G401 (cell line): ENCODE results near the gene CSRP1. TPM values are rescaled to one million over a fixed set of nuclear protein-coding genes. Genes with fewer than 3 reads are reported as not detected.
A peak's percentile ranks its signal among the peaks of the same experiment; 100 is the strongest.
"Not testable (repeated sequence)": the region's sequence is repeated elsewhere in the genome, so short reads cannot be mapped to it uniquely, and the experiment has no call there.

Experiments
- DNase-seq: peaks from one replicate; pipeline ENCODE4 v3.0.0-alpha.2; 2015; ENCODE audit warnings: low spot score
- in situ Hi-C: cut with HindIII; loops from 2 replicates; pipeline ENCODE4 v1.10.0; 2016; ENCODE audit warnings: low sequenced_read_pairs, mixed read lengths
- total RNA-seq: library from RNA; depleted of rRNA; stranded (reverse); fragments of >200 nt; shearing (Covaris generic); gene quantifications from 2 replicates; pipeline ENCODE4 v1.2.3, GENCODE V29; 2014

CSRP1 gene
- total RNA-seq, 1 experiment from 2014 or later: 176 TPM

DNA sequence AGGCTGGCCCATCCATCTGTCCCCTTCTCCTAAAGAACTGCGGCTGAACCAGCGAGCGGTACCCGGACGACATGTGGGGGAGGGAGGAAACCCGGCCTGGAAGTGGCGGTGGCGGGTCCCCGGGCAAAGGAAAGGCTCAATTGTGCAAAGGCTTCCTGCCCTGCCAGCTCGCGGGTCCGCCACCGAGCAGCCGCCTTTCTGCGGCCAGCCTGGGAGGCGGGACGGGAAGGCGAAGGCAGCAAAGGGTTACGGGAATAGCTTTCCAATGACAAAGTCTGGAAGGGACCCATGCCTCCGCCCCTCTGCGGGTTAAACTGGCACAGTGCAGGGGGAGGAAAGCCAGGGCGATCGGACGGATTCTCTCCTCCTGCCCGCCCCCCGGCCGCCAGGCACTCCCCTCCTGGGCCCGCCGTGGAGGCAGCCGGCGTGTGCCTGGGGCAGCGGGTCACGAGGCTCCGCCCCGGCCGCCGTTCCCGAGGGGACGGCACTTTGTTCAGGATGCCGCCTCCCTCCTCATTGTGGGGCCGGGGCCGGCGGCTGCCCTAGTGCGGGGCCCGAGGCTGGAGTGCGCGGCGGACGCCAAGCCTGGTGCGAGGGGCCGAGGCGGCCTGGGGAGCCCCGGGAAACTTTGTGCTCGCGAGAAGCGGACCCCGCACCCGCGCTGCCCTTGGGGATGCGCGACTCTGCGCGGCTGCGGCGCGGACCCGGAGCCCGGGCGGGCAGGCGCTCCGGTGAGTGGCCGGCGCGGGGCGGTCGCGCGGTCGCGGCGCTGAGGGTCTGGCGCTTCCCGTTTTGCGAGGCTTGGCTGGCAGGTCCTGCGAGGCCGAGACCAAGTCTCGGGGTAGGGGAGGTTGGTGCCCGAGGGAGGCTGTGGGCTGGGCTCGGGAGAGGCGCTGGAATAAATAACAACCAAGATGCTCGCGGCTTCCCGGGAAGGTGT lies 32.0 kb upstream of the CSRP1 start, which contains the start of gene NAV1:
Gene NAV1 (plus strand): TSS at position 516 of the 940 bp plus-strand sequence. CDS start 83,758 bp downstream, outside the sequence.
- in situ Hi-C loops: loop anchor here (25.0 kb wide), 1 partner anchor 248 kb away; no protein-coding TSS in a partner anchor
- DNase-seq: peak; percentile 27

DNA sequence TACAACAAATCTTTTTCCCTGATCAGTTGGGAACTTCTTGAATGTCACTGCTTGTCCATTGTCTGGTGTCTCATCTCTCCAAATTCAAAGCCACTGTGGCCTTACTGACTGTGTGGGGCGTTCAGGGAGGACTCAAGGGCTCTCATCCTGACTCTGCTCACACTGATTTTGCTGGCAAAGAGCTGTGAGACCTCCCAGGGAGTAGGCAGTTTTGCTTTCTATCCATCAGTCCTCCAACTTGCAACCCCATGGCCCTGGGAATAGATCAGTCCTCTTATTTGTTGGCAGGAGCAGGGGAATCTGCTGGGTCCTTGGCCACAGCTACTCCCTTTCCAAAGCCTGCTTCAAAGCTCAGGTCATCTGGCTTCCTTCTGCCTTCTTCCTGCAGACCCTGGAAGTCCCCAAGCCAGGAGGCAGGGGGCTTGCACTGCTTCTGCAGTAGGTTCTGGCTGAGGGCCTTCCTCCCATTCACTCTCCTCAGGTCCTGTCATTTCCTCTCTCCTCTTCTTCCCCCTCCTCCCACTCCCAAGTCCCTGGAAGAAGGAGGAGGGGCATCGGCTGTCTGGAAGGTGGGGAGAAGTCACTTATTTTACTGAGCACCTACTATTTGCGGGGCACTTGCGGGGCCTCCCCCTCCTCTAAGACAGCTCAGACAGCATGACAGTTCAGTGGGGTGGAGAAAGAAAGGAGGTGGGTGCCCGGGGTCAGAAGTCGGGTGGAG lies 31.1 kb upstream of the CSRP1 start:
- in situ Hi-C loops: loop anchor here (25.0 kb wide), 1 partner anchor 249 kb away; no protein-coding TSS in a partner anchor

DNA sequence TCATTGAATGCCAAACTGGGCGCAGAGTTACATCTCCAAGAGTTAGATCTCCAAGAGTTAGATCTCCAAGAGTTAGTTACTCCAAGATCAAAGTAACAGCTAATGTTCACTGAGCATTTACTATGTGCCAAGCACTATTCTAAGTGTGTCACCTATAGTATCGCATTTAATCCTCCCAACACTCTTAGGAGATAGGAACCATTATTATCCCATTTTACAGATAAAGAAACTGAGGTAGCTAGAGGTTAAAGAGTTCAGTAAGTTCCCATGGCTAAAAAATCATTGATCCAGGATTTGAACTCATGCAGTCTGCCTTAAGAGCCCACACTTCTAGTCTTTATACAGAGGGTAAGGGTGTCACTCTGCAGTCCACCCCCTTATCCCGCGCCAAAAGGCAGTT lies 30.5 kb upstream of the CSRP1 start:
- in situ Hi-C loops: loop anchor here (25.0 kb wide), 1 partner anchor 250 kb away; no protein-coding TSS in a partner anchor

More for the DNA sequence above, 31.1 kb upstream of the CSRP1 start:
- no peak for DNase-seq

DNA sequence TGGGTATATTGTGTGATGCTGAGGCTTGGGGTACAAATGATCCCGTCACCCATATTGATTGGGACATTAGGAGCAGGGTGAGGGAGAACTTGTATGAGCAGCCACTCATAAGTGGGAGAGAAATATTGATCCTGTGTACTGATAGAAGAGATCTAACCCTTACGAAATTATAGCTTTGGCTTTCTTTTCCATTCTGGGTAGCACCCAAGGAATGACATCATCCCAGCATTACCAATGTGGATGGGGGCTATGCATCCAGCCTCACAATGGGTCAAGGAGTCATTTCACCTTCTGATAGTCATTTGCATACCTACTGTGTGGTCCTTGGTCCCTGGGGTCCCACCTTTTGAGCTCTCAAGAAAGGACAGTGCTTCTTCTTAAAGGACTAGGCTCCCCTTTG lies 30.1 kb upstream of the CSRP1 start:
- DNase-seq: no peak
- in situ Hi-C loops: loop anchor here (25.0 kb wide), 1 partner anchor 250 kb away; no protein-coding TSS in a partner anchor

More for the DNA sequence above, 30.5 kb upstream of the CSRP1 start:
- no peak for DNase-seq

DNA sequence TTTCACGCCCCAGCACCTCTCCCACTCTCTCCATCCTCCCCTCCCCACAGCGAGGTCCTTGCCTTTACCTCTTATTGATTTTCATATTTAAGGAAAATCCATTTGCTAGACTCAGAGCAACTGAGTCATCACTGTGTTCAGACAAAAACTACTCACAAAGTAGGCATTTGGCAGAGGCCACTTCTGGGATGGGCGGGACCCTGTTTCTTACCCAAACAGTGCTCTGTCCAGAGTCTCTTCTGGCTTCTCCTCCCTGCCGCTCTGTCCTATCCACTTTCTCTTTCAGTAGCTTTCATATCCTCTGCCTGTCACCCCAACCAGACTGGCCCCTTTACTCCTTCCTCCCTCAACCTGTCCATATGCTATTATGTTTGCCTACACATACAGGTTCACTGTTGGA lies 29.6 kb upstream of the CSRP1 start:
- in situ Hi-C loops: loop anchor here (25.0 kb wide), 1 partner anchor 251 kb away; no protein-coding TSS in a partner anchor
- DNase-seq: no peak

DNA sequence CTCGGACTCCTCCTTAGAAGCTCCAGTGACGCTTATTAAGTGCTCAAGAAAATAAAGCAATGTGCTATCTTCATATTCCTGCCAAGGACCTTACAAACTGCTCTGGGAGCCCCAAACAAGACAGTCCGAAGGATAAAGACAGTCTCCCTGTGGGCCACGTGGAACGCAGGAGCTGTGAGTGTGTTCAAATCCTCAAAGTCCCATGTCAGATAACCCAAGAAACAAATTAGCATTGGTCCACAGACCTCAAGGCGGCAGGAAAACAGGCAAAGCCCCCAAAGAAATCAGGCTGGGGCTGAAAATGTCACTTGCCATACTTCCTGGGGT lies 29.0 kb upstream of the CSRP1 start:
- in situ Hi-C loops: loop anchor here (25.0 kb wide), 1 partner anchor 251 kb away; no protein-coding TSS in a partner anchor

DNA sequence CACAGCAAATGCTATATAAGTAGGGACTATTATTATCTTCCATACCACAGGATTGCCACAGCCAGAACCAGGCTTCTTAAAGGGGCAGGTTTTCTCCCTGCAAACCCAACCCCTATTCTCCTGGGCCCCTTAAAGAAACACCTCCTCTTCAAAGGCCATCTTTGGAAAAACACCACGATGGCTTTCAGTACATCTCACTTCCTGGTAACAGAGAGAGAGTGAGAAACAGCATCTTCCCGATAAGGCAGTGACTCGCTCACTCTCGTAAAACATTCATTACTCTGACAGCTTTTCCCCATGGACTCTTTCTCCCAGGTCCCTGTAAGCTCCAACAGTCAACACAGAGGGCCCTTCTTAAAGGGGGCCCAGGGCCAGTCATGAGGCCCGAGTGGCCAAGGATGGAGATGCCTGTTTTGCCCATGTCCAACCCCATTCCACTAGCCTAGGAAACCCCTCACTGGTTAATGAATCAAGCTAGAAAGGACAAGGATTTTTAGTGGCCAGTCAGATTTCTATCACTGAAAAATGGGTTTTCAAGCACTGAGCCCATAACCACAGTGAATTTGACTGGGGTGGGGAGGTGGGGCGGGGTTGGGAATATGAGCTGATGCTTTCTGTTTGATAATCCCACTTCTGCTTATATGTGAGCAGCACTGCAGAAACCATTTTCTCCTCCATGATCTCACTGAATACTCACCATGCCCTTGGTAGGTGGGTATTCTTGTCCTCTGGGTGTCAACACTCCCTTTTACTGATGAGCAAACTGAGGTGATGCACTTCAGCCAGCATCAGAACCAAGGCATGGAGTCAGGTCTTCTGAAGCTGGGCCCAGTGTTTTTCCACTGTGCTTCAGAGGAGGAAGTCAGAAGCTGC lies 28.4 kb upstream of the CSRP1 start:
- DNase-seq: no peak
- in situ Hi-C loops: loop anchor here (25.0 kb wide), 1 partner anchor 252 kb away; no protein-coding TSS in a partner anchor

More for the DNA sequence above, 29.0 kb upstream of the CSRP1 start:
- DNase-seq: no peak

DNA sequence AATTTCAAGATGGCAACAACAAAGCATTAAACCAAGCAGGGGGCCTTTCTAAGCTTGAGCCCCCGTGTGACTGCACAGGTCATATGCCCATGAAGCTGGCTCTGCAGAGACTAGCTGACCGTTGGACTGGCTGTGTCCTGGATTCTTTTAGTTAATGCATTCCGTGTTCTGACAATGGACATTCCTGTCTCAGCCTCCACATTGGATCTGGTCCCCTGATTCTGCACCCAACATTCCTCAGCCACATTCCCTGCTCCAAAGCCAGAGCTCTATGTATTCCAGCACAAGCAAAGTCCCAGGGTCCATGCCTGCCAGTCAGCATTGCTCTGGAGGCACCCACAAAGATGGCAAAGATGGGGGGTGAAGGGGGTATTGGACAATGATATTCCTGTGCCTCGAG lies 26.9 kb upstream of the CSRP1 start:
- in situ Hi-C loops: loop anchor here (25.0 kb wide), 1 partner anchor 253 kb away; no protein-coding TSS in a partner anchor
- DNase-seq: no peak

DNA sequence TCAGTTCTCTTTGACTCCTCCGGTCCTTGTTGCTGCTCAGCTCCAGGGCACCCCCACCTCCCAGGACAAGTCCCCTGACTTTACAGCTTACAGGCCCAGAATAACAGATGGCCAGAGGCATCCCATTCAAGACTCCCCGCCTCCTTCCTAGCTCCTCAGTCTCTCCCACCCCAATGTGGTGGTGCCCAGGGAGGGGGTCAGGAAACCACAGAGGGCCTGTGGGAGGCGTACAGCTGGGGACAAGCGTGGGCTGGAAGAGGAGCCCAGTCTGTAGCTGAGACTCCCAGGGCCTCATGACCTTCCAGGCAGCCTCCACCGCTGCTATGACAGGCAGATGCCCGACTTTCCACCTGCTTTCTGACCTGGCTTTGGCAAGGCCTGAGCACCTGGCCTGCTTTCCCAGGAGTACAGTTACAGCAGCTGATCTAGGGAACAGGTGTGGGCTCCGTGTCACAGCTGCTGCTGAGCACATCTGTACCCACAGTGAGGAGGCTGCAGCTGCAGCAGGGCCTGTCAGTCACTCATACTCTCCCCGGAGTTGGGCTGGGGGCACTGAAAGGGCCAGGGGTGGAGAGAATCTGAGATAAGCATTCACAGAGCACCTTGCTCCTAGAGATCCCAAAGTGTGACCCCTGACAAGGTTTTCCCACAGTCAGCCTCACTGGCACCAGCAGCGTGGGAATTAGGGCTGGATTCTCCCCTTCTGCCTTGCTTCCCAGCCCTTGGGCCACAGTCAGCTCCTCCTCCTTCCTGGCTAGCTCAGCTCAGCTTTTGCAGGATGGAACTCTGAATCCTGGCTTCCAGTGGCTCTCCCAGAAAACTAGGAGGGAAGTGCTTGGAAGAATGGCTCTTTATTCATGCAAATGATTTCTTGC lies 24.9 kb upstream of the CSRP1 start:
- DNase-seq: no peak
- in situ Hi-C loops: loop anchor here (25.0 kb wide), 1 partner anchor 256 kb away; no protein-coding TSS in a partner anchor

DNA sequence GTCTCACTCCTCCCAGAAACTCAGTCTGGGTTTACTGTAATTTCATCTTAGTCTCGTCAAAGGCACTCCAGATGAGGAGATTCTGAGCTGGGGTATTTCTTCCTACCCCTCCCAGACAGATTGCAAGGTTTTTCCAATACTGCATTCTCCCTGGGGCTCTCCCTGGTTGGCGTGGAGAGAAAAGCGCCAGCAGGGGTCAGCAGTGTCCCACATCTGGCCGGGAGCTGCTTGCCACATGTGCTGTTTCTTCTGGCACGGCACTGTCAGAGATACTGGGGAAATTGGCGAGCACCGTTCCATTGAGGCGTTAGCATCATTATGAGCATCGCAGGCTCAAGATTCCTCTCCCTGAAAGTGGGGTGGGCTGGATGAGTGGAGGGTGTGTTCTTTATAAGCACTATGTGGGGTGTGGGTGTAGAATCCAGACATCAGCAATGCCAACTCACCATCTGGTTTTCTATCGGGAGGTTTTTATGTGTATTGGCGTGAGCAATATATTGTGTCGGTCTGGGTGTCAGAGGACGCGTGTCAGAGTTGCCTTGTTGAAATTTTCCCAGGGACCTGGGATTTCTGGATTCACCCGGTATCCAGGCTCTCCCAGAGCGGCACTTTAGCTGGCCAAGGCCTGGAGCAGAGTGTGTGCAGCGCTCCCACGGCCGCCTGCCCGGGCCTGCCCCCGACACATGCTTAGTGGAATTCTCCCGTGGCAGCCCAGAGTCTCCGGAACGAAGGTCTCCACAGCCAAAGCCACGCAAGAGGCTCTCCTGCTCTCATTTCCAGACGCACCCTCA lies 24.0 kb upstream of the CSRP1 start:
- peak; percentile 51 for DNase-seq
- in situ Hi-C loops: loop anchor here (25.0 kb wide), 1 partner anchor 256 kb away; no protein-coding TSS in a partner anchor

DNA sequence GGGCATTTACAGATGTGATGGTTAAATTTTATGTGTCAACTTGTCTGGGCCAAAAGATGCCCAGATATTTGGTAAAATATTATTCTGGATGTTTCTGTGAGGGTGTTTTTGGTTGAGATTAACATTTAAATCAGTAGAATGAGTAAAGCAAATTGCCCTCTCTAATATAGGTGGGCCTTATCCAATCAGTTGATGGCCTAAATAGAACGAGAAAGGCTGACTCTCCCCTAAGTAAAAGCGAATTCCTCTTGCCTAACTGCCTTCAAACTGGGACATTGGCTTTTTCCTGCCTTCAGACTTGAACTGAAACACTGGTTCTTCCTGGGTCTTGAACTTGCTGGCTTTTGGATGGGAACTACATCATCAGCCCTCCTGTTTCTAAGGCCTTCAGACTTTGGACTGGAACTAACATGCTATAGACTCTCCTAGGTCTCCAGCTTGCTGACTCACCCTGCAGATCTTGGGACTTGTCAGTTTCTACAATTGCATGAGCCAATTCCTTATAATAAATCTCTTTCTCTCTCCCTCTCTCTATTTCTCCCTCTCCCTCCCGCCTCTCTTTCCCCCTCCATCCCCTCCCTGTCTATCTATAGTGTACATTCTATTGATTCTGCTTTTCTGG lies 21.8 kb upstream of the CSRP1 start:
- DNase-seq: no peak
- in situ Hi-C loops: loop anchor here (25.0 kb wide), 1 partner anchor 259 kb away; no protein-coding TSS in a partner anchor

DNA sequence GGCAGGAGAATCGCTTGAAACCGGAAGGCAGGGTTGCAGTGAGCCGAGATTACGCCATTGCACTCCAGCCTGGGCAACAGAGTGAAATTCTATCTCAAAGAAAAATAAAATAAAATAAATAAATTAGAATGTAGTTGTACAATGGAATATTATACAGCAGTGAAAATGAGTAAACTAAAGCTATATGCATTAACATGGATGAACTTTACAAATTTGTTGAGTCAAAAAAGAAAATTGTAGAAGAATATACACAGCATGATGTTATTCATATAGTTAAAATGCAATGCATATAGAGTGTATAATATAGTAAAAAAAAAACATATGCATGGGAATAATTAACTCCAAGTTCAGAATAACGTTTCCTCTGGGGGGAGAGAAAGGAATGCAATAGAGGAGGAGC lies 21.0 kb upstream of the CSRP1 start:
- DNase-seq: no peak
- in situ Hi-C loops: loop anchor here (25.0 kb wide), 1 partner anchor 259 kb away; no protein-coding TSS in a partner anchor

DNA sequence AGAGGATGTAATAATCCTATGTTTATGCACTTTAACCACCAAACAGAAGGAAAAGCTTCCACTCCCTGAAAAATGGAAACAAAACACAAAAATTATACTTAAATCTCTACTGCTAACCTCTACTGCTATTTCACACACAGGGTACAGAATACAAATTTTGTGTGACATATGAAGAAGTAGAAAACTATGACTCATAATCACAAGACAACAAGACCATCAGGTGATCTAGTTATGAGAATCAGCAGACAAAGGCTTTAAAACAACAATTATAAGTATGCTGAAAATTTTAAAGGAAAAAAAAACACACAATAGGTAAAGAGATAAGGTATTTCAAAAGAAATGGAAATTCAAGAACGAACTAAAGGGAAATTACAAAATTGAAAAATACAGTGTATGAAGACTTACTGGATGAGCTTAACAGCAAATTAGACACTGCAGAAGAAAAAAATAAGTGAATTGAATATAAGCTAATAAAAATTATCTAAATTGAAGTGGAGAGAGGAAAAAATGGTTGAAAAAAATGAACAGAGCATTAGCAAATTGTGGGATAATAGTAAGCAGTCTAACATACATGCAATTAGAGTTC lies 18.4 kb upstream of the CSRP1 start:
- in situ Hi-C loops: loop anchor here (25.0 kb wide), 1 partner anchor 262 kb away; no protein-coding TSS in a partner anchor
- DNase-seq: no peak

DNA sequence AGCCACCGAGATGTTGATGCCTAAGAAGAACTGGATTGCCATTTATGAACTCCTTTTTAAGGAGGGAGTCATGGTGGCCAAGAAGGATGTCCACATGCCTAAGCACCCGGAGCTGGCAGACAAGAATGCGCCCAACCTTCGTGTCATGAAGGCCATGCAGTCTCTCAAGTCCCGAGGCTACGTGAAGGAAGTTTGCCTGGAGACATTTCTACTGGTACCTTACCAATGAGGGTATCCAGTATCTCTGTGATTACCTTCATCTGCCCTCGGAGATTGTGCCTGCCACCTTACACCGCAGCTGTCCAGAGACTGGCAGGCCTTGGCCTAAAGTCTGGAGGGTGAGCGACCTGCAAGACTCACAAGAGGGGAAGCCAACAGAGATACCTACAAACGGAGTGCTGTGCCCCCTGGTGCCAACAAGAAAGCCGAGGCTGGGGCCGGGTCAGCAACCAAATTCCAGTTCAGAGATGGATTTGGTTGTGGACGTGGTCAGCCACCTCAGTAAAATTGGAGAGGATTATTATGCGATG lies 13.2 kb upstream of the CSRP1 start:
- in situ Hi-C loops, DNase-seq: not testable (repeated sequence)

DNA sequence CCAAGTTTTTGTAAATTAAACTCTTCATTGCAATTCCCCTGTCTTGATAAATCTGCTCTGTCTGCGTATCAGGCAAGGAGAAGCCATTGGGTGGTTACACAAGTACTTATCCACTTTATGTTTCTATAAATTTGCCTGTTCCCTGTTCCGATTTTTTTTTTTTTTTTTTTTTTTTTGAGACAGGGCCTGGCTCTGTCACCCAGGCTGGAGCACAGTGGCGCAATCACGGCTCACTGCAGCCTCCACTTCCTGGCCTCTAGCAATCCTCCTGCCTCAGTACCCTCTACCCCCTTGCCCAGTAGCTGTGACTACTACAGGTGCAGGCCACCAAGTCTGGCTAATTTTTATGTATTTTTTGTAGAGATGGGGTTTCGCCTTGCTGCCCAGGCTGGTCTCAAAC lies 11.1 kb upstream of the CSRP1 start:
- no peak for DNase-seq
- in situ Hi-C loops: no loop called here

DNA sequence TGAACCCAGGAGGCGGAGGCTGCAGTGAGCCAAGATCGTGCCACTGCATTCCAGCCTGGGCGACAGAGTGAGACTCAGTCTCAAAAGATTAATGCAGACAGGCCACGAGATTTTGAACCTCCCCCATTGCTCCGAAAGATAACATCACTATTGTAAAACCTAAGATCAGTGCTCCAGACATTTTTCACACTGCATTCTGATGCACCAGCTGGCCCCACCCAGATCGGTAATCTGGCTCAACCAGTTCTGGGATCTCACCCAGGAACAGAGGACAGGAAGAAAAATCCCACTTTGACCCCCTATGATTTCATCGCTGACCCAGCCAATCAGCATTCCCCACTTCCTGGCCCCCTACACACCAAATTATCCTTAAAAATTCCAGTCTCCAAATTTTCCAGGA lies 10.7 kb upstream of the CSRP1 start:
- in situ Hi-C loops: no loop called here

More for the DNA sequence above, 10.7 kb upstream of the CSRP1 start:
- no peak for DNase-seq
